Esophagus squamous epithelium (tissue), 4 donors: ENCODE measurements around the gene MFSD1.
"Not testable (repeated sequence)": the region's sequence is repeated elsewhere in the genome, so short reads cannot be mapped to it uniquely, and the experiment has no call there.

Source experiments
- CTCF ChIP-seq, 6 experiments: fragments of 450-650 bp in 4 of 6; fragments of 200-600 bp in 2 of 6; sonication (generic) in 2 of 6; IDR thresholded peaks; one replicate each; pipeline ENCODE4 v1.5.1; 2016 to 2019; ENCODE audit warnings: antibody characterized with exemption in 6 of 6, mild to moderate bottlenecking in 4 of 6, moderate library complexity in 4 of 6
- POLR2A ChIP-seq, 4 donors: fragments of 450-650 bp; IDR thresholded peaks; one replicate each; pipeline ENCODE4 v1.6.1; 2017; ENCODE audit warnings: antibody characterized with exemption in 4 of 4, mild to moderate bottlenecking in 4 of 4, moderate library complexity in 3 of 4

GRCh38 chr3:158791590-158791920 is 10.3 kb upstream of the MFSD1 start:
- not testable (repeated sequence) for TF ChIP-seq CTCF, POLR2A (IDR thresholded peaks at IDR 0.05)
